Measurements from ENCODE around the gene ACTN4. TPM values are rescaled to one million over a fixed set of nuclear protein-coding genes. Genes with fewer than 3 reads are reported as not detected.

ACTN4 gene
- total RNA-seq, 1 donor from 2014 or later: 656 TPM

DNA sequence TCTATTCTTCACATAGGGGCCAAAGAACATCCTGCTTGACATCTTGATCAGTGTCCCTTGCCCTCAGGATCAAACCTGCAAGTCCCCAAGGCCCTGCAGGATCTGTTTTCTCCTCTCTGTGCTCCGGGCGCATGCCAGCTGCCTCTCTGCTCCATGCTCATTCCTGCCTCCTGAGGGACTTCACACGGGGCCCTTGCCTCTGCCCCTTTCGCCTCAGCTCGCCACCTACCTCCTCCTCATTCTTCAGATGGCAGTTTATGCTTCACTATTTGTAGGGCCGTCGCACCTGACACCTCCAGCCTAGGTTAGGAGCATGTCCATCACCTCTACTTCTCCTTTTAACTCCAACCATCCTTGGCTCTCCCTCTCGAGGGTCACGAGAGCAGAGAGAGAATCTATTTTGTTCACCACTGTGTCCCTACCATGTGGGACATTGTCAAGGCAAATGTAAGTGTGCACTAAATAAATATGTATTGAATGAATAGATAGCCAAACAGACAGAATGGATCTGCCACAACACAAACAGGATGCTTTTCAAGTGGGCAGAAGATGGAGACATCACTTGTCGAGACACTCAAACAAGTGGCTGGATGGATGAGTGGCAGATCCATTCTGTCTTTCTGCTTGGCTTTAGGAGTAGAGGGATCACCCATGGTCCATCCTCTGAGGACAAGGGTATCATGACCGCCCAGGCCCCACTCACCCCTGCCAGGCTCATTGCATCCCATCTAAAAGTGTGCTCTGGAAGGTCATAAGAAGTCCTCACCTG, 29.6 kb downstream of the ACTN4 start:
- DNase-seq (ENCODE audit: low spot score): no peak

- DNase-seq (ENCODE audit: low spot score): no peak
These were observed 30.9 kb downstream of the ACTN4 start for GRCh38 chr19:38678217-38678890.

DNA sequence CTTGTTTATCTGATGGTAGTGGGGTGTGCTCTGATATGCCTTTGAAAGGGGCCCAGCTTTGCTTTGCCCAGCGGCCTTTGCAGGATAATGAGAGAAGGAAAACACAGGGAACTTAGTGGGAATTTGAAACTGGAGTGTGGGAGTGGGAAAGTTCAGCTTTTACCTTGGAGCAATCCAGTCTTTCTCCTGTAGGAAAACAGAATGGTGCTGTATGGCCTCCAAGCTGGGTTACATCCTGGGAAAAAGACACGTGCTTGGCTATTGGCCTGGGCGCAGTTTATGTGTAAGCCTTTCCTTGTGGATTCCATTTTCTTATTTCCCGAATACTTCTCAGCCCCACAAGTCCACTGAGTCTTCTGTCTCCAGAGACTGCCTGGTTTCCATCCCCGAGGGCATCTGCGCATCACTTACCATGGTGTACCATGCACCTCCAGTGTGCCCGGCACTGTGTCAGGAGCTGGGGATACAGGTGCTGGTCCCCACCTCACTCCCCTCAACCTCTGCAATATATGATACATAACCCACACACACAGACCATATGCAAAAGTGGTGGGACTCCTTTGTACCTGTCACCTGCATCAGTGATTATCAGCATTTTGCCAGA, 31.5 kb downstream of the ACTN4 start:
- no peak for DNase-seq (ENCODE audit: low spot score)

DNA sequence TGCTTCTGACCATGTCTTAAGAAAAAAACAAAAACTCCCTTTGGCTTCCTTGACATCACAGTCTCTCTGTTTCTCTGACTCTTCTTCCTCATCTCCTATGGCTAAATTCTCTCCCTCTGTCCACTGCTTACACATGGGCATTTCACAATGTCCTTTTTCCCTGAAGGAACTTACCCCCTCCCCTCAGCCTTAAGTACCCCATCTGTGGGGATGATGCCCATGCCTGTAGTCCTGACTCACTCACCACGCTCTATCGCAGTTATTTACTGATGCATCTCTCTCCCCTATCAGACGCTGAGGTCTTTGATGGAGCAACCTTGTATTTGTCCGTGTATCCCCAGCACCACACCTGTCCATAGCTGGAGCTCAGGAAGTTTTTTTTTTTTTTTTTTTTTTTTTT, 32.4 kb downstream of the ACTN4 start:
- DNase-seq (ENCODE audit: low spot score): no peak

DNA sequence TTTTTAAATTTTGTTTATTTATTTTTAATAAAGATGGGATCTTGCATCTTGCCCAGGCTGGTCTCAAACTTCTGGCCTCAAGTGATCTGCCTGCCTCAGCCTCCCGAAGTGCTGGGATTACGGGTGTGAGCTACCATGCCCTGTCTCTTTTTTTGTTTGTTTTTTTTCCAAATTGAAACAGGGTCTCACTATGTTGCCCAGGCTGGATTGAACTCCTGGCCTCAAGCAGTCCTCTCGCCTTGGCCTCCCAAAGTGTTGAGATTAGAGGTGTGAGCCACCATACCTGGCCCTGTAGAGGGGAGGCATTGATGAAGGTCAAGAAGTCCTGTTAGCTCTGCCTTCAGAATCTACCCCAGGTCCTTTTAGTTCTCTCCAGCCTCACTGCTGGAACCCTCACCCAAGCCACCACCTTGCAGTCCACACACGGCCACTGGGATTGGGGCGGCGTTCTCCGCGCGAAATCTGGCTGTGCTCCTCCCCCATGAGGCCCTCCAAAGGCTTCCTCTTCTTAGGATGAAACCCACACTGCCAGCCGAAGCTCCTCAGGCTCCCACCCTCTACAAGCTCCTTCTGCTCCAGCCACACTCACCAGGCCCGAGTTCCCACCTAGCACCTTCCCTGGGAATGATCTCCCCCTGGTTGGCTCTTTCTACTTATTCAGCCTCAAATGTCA, 34.9 kb downstream of the ACTN4 start:
- DNase-seq (ENCODE audit: low spot score): no peak

DNA sequence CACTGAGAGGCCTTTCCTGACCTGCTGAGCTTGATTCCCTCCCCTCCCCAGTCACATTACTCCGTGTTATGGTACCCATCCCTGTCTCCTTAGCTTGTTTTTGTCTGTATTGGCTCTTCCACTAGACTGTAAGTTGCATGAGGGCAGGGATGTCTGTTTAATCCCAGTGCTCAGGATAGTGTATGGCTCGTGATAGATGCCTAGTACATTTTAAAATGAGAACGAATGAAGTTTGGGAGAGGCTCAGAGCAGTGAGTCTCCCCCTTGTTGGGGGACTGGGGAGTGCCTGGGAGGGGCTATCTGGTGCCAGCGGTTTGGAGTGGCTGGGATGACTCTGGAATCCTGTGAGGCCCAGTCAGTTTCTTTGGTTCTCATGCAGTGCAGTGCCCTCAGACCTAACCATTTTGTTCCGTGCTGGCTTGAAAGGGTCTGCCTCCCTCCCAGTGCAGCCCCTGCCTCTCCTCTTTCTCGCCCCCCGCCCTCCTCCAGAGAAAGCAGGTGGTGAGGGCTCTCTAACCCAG, 35.5 kb downstream of the ACTN4 start:
- no peak for DNase-seq (ENCODE audit: low spot score)

GRCh38 chr19:38683393-38684077, 36.1 kb downstream of the ACTN4 start:
- peak; percentile 91 for DNase-seq (ENCODE audit: low spot score)

- peak; percentile 77 for DNase-seq (ENCODE audit: low spot score)
These were observed 36.8 kb downstream of the ACTN4 start for GRCh38 chr19:38684078-38684861.

GRCh38 chr19:38684862-38685665, 37.6 kb downstream of the ACTN4 start:
- DNase-seq (ENCODE audit: low spot score): no peak

- no peak for DNase-seq (ENCODE audit: low spot score)
These were observed 38.4 kb downstream of the ACTN4 start for GRCh38 chr19:38685666-38686529.

GRCh38 chr19:38686530-38686888, 39.1 kb downstream of the ACTN4 start:
- no peak for DNase-seq (ENCODE audit: low spot score)

GRCh38 chr19:38687837-38688378, 40.5 kb downstream of the ACTN4 start:
- no peak for DNase-seq (ENCODE audit: low spot score)

- no peak for DNase-seq (ENCODE audit: low spot score)
These were observed 42.7 kb downstream of the ACTN4 start for GRCh38 chr19:38690146-38690545.

DNA sequence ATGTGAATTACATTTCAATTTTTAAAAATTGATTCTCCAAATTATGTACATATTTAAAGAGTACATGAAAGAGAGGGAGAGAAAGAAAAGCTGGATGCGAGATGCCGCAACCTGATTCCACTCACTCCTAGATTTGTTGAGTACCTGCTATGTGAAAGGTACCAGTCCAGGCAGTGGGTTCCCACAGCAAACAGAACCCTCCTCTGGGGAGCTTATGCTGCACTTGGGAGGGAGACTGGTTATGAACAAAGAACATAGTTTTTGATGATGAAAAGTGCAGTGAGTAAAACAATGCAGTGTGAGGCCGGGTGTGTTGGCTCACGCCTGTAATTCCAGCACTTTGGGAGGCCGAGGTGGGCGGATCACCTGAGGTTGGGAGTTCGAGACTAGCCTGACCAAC, 43.4 kb downstream of the ACTN4 start:
- DNase-seq (ENCODE audit: low spot score): no peak

DNA sequence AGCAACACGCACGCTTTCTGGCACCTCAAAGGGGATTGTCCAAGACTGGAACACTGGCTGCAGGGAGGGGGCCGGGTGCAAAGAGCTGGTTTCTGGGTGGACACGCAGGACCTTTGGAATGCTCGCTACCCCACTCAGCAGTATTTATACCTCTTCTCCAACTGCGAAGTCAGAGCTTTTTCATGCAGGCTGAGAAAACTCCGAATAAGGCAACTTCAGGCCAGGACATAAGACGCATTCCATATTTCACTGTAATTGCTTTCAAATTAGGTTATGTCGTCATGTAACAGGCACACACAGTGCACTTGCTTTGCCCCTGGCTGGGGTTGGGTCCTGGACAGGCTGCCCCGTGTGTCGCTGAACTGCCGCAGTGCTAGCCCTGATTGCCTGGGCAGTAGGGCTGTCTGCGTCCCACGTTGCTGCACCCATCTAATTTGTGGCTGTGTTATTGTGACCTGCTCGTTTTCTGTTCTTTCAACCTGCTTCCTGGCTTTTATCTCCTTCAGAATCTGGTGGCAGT, 44.5 kb downstream of the ACTN4 start:
- peak; percentile 80 for DNase-seq (ENCODE audit: low spot score)

DNA sequence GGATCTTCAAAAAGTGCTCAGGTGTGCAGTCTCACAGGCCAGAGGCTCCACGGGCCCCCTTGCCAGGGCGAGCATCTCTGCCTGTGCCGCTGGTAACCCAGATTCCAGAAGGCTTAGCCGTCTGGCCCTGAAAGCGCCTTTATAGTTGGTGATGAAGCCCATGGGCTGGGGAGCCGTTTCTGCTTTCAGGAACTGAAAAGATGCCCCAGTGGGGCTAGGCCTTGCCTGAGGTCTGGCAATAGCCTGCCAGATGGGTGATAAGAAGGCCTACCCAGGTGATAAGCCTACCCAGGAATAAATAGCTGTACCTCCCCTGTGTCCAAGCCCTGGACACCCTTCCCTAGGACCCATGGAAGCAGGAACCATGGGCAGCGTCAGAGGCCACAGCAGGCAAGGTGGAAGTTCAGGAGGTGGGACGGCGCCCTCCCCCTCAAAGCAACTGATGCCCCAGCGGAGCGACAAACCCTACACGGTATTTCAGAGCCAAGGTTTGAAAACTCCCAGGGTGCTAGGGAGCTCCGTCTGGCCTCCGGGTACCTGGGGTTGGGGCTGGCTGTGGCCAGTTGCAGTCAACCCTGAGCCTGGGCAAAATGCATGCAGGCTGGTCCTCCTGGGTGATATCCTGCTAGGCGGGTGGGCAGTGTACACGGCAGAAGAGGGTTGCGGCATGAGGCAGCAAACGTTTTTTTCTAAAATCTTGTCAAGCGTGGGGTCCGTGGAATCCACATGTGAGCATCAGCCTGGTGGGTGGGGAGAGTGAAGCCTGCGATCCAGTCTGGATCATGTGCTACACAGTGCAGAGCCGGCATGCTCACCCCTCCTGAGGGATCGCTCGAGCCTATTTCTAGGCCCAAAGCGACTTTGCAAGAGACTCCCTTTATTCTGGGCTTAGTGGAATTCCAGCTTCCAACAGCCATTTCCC, 45.3 kb downstream of the ACTN4 start:
- no peak for DNase-seq (ENCODE audit: low spot score)
